ENCODE measurements around the gene FNDC7. TPM values are rescaled to one million over a fixed set of nuclear protein-coding genes. Genes with fewer than 3 reads are reported as not detected.

Gene FNDC7
- total and polyA plus RNA-seq, 9 of the 15 experiments (the other 6 are each of a cell fraction or from before 2014, with no cell fraction given): not detected

DNA sequence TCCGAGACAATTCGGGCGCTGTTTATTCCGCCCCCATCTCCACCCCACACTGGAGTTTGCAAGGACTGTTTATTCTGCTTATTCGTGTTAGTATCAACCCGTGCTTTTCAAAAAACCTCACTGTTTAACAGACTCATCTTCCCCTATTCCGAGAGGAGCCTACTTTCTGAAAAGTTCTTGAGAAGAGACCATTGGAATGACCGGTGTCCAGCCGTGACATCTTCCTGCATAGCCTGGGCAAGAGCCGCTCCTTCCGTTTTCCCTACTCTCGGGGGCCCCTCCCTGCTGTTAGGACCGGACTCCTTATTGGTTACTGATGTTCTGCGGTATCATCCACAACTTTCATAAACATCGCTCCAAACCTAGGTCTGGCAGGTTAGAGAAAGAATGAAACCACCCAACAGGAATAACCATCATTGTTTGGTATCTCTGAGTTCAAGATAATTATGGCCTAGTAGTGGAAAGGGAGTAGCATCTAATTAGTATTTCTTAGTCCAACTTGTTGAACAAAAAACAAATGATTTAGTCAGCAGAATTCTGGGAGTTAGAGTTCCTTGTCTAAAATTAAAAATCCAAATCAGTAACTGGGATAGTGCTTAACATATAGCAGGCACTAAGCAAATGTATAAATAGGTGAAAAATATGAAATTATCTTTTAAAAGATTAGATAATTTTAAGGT, 34.6 kb downstream of the FNDC7 start (continued):
- TF ChIP-seq, protein P1, sequence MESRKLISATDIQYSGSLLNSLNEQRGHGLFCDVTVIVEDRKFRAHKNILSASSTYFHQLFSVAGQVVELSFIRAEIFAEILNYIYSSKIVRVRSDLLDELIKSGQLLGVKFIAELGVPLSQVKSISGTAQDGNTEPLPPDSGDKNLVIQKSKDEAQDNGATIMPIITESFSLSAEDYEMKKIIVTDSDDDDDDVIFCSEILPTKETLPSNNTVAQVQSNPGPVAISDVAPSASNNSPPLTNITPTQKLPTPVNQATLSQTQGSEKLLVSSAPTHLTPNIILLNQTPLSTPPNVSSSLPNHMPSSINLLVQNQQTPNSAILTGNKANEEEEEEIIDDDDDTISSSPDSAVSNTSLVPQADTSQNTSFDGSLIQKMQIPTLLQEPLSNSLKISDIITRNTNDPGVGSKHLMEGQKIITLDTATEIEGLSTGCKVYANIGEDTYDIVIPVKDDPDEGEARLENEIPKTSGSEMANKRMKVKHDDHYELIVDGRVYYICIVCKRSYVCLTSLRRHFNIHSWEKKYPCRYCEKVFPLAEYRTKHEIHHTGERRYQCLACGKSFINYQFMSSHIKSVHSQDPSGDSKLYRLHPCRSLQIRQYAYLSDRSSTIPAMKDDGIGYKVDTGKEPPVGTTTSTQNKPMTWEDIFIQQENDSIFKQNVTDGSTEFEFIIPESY (CRISPR knock-in tag; IDR thresholded peaks at IDR 0.05): no peak
- TF ChIP-seq XRCC3 (IDR thresholded peaks at IDR 0.05) (no peak), CCNT2 (IDR thresholded peaks at IDR 0.05; ENCODE audit: borderline replicate concordance, extremely low read depth, insufficient read length, low read depth, low read length) (no peak), ZNF766 (CRISPR knock-in tag; conservative IDR thresholded peaks at IDR 0.05) (0 out of 2 replicates have a peak, but pooled peaks have one; percentile 9), ARHGAP35 (IDR thresholded peaks at IDR 0.05; ENCODE audit: partially characterized antibody) (no peak), ESRRA (IDR thresholded peaks at IDR 0.05; ENCODE audit: borderline replicate concordance, low read depth) (no peak; the same call in 1 of the 2 replicates), TSC22D4 (tag; IDR thresholded peaks at IDR 0.05) (no peak), CBX8 (IDR thresholded peaks at IDR 0.05; ENCODE audit: borderline replicate concordance, extremely low read depth, low read depth, low read length, poor library complexity, severe bottlenecking) (no peak), SIN3B (IDR thresholded peaks at IDR 0.05; ENCODE audit: low read depth) (no peak), YBX1 (IDR thresholded peaks at IDR 0.05) (no peak), ZNF778 (CRISPR knock-in tag; IDR thresholded peaks at IDR 0.05) (no peak), SMARCA4 (IDR thresholded peaks at IDR 0.05) (no peak), ELF1 (tag; IDR thresholded peaks at IDR 0.05) (peak; percentile 71; the same call in 1 of the 2 replicates), CBFA2T2 (conservative IDR thresholded peaks at IDR 0.05) (no peak), SREBF1 (IDR thresholded peaks at IDR 0.05; ENCODE audit: borderline replicate concordance, low read depth, low read length) (no peak), SRSF9 (IDR thresholded peaks at IDR 0.05; ENCODE audit: borderline replicate concordance, low read depth, low read length) (no peak)
- TF ChIP-seq, protein P2, sequence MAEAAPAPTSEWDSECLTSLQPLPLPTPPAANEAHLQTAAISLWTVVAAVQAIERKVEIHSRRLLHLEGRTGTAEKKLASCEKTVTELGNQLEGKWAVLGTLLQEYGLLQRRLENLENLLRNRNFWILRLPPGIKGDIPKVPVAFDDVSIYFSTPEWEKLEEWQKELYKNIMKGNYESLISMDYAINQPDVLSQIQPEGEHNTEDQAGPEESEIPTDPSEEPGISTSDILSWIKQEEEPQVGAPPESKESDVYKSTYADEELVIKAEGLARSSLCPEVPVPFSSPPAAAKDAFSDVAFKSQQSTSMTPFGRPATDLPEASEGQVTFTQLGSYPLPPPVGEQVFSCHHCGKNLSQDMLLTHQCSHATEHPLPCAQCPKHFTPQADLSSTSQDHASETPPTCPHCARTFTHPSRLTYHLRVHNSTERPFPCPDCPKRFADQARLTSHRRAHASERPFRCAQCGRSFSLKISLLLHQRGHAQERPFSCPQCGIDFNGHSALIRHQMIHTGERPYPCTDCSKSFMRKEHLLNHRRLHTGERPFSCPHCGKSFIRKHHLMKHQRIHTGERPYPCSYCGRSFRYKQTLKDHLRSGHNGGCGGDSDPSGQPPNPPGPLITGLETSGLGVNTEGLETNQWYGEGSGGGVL (CRISPR knock-in tag; IDR thresholded peaks at IDR 0.05): no peak
- TF ChIP-seq, protein P3, sequence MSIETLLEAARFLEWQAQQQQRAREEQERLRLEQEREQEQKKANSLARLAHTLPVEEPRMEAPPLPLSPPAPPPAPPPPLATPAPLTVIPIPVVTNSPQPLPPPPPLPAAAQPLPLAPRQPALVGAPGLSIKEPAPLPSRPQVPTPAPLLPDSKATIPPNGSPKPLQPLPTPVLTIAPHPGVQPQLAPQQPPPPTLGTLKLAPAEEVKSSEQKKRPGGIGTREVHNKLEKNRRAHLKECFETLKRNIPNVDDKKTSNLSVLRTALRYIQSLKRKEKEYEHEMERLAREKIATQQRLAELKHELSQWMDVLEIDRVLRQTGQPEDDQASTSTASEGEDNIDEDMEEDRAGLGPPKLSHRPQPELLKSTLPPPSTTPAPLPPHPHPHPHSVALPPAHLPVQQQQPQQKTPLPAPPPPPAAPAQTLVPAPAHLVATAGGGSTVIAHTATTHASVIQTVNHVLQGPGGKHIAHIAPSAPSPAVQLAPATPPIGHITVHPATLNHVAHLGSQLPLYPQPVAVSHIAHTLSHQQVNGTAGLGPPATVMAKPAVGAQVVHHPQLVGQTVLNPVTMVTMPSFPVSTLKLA (conservative IDR thresholded peaks at IDR 0.05): 0 out of 4 replicates have a peak, but pooled peaks of 1 of the 2 experiments have one; percentile 42
